Astrocyte (in vitro differentiated cells and primary cell): ENCODE results near the gene ANKS3.

ENCODE experiments used
- EZH2 ChIP-seq: IDR thresholded peaks from 2 replicates; pipeline ENCODE4 v1.6.1; 2012; ENCODE audit warnings: mild to moderate bottlenecking, low read length, inconsistent platforms; ENCODE audit not compliant: insufficient read depth
- TF ChIP-seq, protein P1 (sequence below): IDR thresholded peaks from 2 replicates; pipeline ENCODE4 v1.5.1; 2011; ENCODE audit warnings: low read depth, mild to moderate bottlenecking, inconsistent platforms, low read length, moderate library complexity; ENCODE audit not compliant: insufficient read depth

DNA sequence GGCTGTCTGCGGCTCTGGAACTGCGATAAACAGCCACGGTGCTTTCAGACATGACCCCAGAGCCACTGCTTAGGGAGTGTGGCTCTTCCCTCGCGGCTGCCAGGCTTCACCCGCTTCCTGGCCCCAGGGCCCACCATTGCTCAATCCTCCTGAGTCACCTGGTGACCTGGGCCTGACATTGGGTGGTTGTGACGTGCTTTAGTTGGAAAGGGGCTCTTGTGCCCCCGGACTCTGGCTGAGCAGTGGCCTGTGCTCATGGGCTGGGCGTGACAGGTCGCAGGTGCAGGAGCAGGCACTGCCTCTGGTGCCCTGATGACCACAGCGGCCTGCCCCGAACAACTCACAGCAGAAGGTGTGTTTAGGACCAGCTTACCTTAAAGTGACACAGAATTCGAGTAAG is 49.3 kb downstream of the ANKS3 start:
- TF ChIP-seq, protein P1, sequence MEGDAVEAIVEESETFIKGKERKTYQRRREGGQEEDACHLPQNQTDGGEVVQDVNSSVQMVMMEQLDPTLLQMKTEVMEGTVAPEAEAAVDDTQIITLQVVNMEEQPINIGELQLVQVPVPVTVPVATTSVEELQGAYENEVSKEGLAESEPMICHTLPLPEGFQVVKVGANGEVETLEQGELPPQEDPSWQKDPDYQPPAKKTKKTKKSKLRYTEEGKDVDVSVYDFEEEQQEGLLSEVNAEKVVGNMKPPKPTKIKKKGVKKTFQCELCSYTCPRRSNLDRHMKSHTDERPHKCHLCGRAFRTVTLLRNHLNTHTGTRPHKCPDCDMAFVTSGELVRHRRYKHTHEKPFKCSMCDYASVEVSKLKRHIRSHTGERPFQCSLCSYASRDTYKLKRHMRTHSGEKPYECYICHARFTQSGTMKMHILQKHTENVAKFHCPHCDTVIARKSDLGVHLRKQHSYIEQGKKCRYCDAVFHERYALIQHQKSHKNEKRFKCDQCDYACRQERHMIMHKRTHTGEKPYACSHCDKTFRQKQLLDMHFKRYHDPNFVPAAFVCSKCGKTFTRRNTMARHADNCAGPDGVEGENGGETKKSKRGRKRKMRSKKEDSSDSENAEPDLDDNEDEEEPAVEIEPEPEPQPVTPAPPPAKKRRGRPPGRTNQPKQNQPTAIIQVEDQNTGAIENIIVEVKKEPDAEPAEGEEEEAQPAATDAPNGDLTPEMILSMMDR: no peak
- no peak for TF ChIP-seq EZH2
